Adrenal gland (tissue), 5 donors: ENCODE results near the gene ERBB4.

Source experiments
- CTCF ChIP-seq, 6 experiments: fragments of 450-650 bp in 4 of 6; fragments of 200-600 bp in 2 of 6; sonication (generic) in 1 of 6; IDR thresholded peaks; 1 replicate in 5 of 6; 2 replicates in 1 of 6; pipeline versions ENCODE4 v1.5.1 to v1.8.0; 2016 to 2021; ENCODE audit warnings: antibody characterized with exemption in 6 of 6, mild to moderate bottlenecking in 2 of 6, moderate library complexity in 1 of 6
- POLR2A ChIP-seq, 2 donors: fragments of 450-650 bp; IDR thresholded peaks; one replicate each; pipeline ENCODE4 v1.6.1; 2017; ENCODE audit warnings: antibody characterized with exemption in 2 of 2, mild to moderate bottlenecking in 2 of 2, moderate library complexity in 1 of 2
- donor health status: DM: no; HTN: no; CAD: no.

DNA sequence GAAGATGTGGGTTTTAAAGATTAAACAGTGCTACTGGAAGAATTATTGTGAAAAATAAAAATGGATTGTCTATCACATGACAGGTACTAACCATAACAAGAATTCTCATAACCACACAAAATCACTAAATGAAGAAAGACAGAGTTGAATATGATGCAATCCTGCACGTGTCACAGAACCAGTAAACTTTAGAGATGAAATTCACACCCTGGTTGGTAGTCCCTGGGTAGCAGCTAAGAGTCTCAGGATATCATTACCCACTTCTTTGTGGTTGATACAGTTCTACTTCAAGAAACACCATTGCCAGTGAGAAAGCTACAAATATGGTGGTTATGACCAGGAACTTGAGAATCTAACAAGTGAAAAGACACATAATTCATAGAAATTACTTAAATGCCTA lies 450.2 kb downstream of the ERBB4 start:
- no peak for TF ChIP-seq CTCF (IDR thresholded peaks at IDR 0.05)
- TF ChIP-seq POLR2A (IDR thresholded peaks at IDR 0.05) = no peak
